ENCODE data around the gene SLC18A3. TPM values are rescaled to one million over a fixed set of nuclear protein-coding genes. Genes with fewer than 3 reads are reported as not detected.

The SLC18A3 gene
- total RNA-seq, 1 donor from 2014 or later: not detected

DNA sequence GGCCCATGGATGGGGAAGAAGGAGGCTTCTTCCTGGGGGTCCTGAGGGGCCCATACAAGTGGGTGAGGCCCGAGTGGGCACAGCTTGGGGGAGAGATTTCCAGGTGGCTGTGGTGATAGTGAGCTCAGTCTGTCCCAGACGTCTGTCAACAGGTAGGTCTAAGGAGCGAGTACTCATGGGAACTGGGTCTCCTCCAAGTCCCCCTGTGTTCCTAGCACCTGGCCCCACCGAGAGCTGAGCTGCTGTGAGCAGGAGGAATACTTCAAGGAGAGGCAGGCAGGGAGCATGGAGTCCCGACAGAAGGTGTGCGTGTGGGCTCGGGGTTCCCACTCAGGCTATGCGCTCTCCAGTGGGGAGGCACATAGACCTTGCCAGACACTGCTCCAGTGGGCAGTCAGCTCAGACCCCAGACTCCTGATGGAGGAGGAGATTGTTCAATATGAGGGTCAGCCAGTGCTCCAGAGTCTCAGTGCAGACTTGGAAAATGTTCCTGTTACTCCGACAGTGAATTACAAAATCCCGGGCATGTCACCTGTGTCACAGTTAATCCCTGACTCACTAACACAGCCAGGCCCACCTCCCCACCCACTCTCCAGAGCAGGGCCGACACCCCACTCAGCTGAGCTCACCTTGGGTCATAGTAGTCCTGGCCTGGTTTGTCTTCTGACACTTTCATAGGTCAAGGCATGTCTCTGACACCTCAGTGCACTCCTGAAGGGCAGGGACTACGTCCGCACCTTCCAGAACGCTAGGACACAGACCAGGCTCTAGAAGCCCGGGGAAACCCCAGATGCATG is 41.1 kb downstream of the SLC18A3 start:
- no peak for DNase-seq (ENCODE audit: low spot score)

- DNase-seq (ENCODE audit: low spot score): no peak
Observed at GRCh38 chr10:49651917-49652316, 41.8 kb downstream of the SLC18A3 start.

GRCh38 chr10:49652421-49653272 is 42.5 kb downstream of the SLC18A3 start:
- no peak for DNase-seq (ENCODE audit: low spot score)

DNA sequence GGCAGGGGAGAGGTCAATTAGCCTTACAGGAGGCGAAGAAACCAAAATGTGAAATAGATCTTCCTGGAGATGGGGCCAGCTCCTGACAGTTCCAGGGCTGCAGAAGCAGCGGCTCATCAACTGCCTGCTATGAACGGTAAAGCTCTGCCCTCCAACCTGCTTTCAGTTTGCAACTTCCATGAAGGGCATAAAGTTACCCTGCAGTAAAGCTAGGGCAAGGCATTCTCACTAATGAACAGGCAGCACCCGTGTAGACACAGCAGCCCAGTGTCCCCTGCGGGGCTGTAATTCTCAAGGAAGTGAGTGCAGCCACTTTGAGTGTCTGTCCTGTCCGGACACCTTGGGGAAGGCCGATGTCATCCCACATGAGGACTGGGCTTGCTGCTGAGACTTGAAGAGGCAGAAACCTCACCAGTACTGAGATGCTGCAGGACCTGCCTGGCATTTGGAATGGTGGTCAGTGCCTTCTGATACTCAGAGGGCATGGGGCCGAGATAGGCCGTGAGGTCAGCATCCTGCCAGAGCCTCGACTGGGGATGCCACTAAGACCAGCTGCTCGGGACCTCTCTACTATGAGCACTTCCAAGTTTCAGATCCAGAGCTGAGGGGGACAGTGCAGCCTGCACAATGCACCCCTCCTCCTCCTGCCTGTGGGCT is 43.3 kb downstream of the SLC18A3 start:
- DNase-seq (ENCODE audit: low spot score): no peak

- DNase-seq (ENCODE audit: low spot score): no peak
Observed at GRCh38 chr10:49654036-49654693, 44.1 kb downstream of the SLC18A3 start.

DNA sequence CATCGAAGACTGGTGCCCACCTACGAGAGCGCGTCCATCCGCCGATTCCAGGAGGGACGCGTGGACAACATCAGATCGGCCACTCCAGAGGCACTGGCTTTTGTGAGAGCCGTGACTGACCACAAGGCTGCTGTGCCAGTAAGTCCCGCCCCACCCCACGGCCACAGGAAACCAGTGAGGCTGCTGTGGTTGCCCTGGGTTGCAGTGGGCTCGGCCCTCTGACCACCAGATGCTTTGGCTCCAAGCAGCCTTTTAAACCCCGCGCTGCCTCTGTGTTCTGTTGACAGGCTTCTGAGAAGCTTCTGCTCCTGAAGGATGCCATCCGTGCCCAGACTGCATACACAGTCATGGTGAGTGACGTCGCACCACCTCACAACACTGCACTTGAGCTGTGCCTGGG is 45.0 kb downstream of the SLC18A3 start:
- no peak for DNase-seq (ENCODE audit: low spot score)

GRCh38 chr10:49656845-49657493 is 46.9 kb downstream of the SLC18A3 start:
- no peak for DNase-seq (ENCODE audit: low spot score)

- DNase-seq (ENCODE audit: low spot score): no peak
Observed at GRCh38 chr10:49657606-49658005, 47.5 kb downstream of the SLC18A3 start.

DNA sequence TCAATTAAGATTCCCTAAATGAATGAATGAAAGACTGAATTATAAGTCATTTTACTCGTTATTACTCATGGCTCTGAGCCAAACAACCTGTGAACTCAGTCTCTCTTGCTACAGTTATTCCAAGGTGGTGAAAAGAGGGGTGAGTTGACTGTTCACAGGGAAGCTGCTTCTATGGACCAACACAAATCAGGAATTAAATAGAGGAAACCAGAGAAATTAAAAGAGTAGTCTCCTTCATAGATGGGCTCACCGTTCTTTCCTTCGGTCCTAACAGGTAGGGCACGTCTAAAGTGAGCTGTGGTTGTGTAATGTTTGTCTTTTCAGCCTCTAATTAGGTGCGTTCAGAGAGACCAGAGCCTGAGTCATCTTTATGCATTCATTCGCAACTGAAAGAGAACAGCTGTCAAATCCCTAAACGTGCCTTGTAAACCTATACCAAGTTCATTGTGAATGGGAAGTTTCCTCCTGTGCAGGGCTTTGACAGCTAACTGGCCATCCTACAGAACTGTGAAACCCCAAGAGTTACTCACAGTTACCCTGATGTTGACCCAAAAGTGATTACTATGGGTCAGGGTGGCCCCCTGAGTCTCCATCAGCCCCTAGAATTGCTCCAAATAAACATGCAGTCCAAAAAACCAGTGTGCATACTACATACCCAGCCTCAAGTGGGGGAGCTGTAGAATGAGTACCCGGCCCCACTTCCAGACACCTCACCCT is 51.2 kb downstream of the SLC18A3 start:
- DNase-seq (ENCODE audit: low spot score): no peak

Other genes with a start within 250 kb of the SLC18A3 start
- 0.48 TPM for gene DRGX, start 214.2 kb upstream of the SLC18A3 start, total RNA-seq (ENCODE audit: insufficient read depth, low replicate concordance)
- 31.8 TPM for gene ERCC6, start 71.2 kb upstream of the SLC18A3 start, total RNA-seq (ENCODE audit: insufficient read depth, low replicate concordance)
- not detected for gene CHAT, start 3.7 kb downstream of the SLC18A3 start, total RNA-seq (ENCODE audit: insufficient read depth, low replicate concordance)
- gene C10orf53, start 69.3 kb downstream of the SLC18A3 start, total RNA-seq (ENCODE audit: insufficient read depth, low replicate concordance): 1.2 TPM
- not detected for gene OGDHL, start 152.0 kb downstream of the SLC18A3 start, total RNA-seq (ENCODE audit: insufficient read depth, low replicate concordance)

Data from umbilical cord (tissue), 2 donors.